GM19240 (cell line): Measurements from ENCODE around the gene TAF3.

ENCODE experiments used
- DNase-seq: peaks from one replicate; pipeline ENCODE4 v3.0.0; 2011; ENCODE audit warnings: low spot score; ENCODE audit not compliant: insufficient read length

Gene TAF3

GRCh38 chr10:8045726-8046494 is 227.6 kb downstream of the TAF3 start:
- no peak for DNase-seq

GRCh38 chr10:8047452-8048280 is 229.4 kb downstream of the TAF3 start:
- no peak for DNase-seq

- no peak for DNase-seq
Observed at GRCh38 chr10:8048281-8049008, 230.1 kb downstream of the TAF3 start.

GRCh38 chr10:8049045-8049864 is 230.9 kb downstream of the TAF3 start:
- DNase-seq: no peak

- no peak for DNase-seq
Observed at GRCh38 chr10:8049865-8050555, 231.7 kb downstream of the TAF3 start.

- DNase-seq: no peak
Observed at GRCh38 chr10:8050556-8051108, 232.3 kb downstream of the TAF3 start.

- no peak for DNase-seq
Observed at GRCh38 chr10:8051109-8051821, 233.0 kb downstream of the TAF3 start.

- DNase-seq: no peak
Observed at GRCh38 chr10:8051851-8052257, 233.5 kb downstream of the TAF3 start.

GRCh38 chr10:8052341-8052955 is 234.1 kb downstream of the TAF3 start:
- no peak for DNase-seq

GRCh38 chr10:8052956-8053445 is 234.7 kb downstream of the TAF3 start:
- DNase-seq: no peak

GRCh38 chr10:8053446-8054243 is 235.3 kb downstream of the TAF3 start:
- peak; percentile 94 for DNase-seq

- no peak for DNase-seq
Observed at GRCh38 chr10:8054244-8054493, 235.9 kb downstream of the TAF3 start.

- DNase-seq: no peak
Observed at GRCh38 chr10:8054494-8055407, 236.4 kb downstream of the TAF3 start, which contains the start of gene GATA3. TSS of gene GATA3 (plus strand) at chr10:8054688. CDS start at chr10:8055656, 968 bp downstream.

GRCh38 chr10:8055420-8056349 is 237.4 kb downstream of the TAF3 start:
- no peak for DNase-seq

GRCh38 chr10:8056378-8056777 is 238.1 kb downstream of the TAF3 start:
- DNase-seq: no peak

GRCh38 chr10:8056871-8057331 is 238.6 kb downstream of the TAF3 start:
- DNase-seq: no peak
